ENCODE results near the gene CRMP1. TPM values are rescaled to one million over a fixed set of nuclear protein-coding genes. Genes with fewer than 3 reads are reported as not detected.
"Not testable (repeated sequence)": the region's sequence is repeated elsewhere in the genome, so short reads cannot be mapped to it uniquely, and the experiment has no call there.

Gene CRMP1
- total and polyA plus RNA-seq, 12 donors, result 0.18 to 17.7 (median 4.8) TPM

GRCh38 chr4:5843573-5844530 lies 49.0 kb downstream of the CRMP1 start:
- no peak for TF ChIP-seq POLR2A (IDR thresholded peaks at IDR 0.05)
- TF ChIP-seq CTCF (IDR thresholded peaks at IDR 0.05), result no peak
- 66 to 78% (median 72%) methylated on average over 14 to 18 of the region's 18 CpGs for WGBS, 4 donors
- Histone ChIP-seq H3K36me3 (replicated peaks in 1 of 2) (no peaks in the 10 kb centered on the region), H3K4me3 (no peak overlapping the region), H3K9me3 (replicated peaks in 1 of 3) (no peaks in the 10 kb centered on the region), H3K27me3 (no peaks in the 10 kb centered on the region), H3K27ac (no peak overlapping the region), H3K4me1 (replicated peaks in 1 of 2) (no peaks in the 10 kb centered on the region)
- DNase-seq, result no peak
- intact Hi-C loops (cut with DNase I), result no loop called here

GRCh38 chr4:5842456-5842855 lies 50.4 kb downstream of the CRMP1 start:
- intact Hi-C loops (cut with DNase I), result no loop called here
- Histone ChIP-seq H3K27me3 (no peaks in the 10 kb centered on the region), H3K4me1 (replicated peaks in 1 of 2) (no peaks in the 10 kb centered on the region), H3K4me3 (no peak overlapping the region), H3K27ac (no peak overlapping the region), H3K9me3 (replicated peaks in 1 of 3) (no peaks in the 10 kb centered on the region), H3K36me3 (replicated peaks in 1 of 2) (no peaks in the 10 kb centered on the region)
- DNase-seq, result no peak
- WGBS, 4 donors, result 86 to 95% (median 90%) methylated on average over 4 of the region's 4 CpGs
- TF ChIP-seq POLR2A (IDR thresholded peaks at IDR 0.05) (no peak), CTCF (IDR thresholded peaks at IDR 0.05) (no peak)

DNA sequence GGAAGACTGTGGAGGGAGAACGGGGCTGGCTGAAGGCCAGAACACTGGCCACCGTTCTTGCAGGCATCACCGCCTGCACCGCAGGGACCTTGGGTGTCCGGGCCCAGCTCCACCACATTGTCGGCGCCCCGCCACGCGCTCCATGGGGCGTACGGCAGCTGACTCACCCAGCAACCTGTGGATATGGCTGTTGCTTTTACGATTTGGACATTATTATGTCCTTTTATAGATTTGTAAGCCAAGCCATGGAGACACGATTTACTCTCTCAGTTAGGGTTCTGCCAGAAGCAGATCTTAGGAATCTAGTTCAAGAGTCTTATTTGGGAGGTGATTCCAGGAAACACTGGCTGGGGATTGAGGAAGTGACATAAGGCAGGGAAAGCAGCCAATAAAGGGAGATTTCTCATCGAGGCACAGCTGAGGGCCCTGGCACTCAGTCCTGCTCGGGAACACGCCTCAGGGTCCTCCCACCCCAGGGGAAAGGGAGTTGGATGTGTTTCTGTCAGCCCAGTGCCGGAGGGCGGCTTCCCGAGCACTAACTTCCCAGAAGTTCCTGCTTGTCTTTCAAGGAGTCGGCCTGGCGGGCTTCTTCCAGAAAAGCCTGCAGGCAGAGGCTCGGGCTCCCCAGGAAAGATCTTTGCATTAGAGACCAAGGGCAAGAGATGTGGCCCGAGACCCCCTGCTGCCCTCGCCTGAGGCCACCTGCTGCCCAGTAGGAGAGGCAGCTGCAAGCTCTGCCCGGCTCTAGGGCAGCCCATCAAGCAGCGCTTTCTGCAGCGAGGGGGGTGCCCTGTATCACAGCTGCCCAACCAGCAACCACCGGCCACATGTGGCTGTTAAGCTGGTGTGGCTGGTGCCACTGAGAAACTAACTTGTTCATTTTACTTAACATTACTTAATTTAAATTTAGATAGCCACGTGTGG lies 52.9 kb downstream of the CRMP1 start:
- Histone ChIP-seq H3K4me1 (replicated peaks in 1 of 2) (no peaks in the 10 kb centered on the region), H3K36me3 (replicated peaks in 1 of 2) (no peaks in the 10 kb centered on the region), H3K9me3 (replicated peaks in 1 of 3) (no peaks in the 10 kb centered on the region), H3K4me3 (no peak overlapping the region), H3K27me3 (no peaks in the 10 kb centered on the region), H3K27ac (peak overlapping the region in 2 of 5 donors; percentile 22 to 44)
- WGBS, 4 donors, result 68 to 76% (median 74%) methylated on average over 20 to 30 of the region's 30 CpGs
- intact Hi-C loops (cut with DNase I), result no loop called here
- TF ChIP-seq POLR2A (IDR thresholded peaks at IDR 0.05) (no peak), CTCF (IDR thresholded peaks at IDR 0.05) (no peak)
- peak in 4 of 7 donors; percentile 7 to 32 (median 29) for DNase-seq

DNA sequence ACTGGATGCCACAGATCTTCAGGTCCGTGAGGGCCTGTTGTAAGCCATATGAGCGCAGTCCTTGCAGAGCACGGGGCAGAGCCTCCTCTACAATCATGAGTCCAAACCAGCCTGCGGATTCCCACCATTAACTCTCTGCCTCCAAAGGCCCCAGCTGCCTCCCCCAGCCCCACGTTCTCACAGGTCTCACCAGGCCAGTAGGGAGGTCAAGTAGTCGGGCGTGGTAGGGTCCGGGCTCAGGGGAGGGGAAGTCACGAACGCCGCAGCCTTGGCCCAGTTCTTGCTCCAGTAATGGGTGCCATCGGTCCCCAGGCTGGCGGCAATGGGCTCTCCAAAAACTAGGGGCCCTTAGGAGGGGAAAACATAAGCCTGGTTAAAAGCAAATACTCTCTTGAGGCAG lies 53.6 kb downstream of the CRMP1 start:
- Histone ChIP-seq H3K27me3 (no peaks in the 10 kb centered on the region), H3K4me1 (replicated peaks in 1 of 2) (no peaks in the 10 kb centered on the region), H3K4me3 (no peak overlapping the region), H3K36me3 (replicated peaks in 1 of 2) (no peaks in the 10 kb centered on the region), H3K27ac (peak overlapping the region in 1 of 5 donors; percentile 44), H3K9me3 (replicated peaks in 1 of 3) (no peaks in the 10 kb centered on the region)
- DNase-seq, result no peak
- WGBS, 4 donors, result 79 to 90% (median 87%) methylated on average over 13 of the region's 13 CpGs
- no peak for TF ChIP-seq CTCF (IDR thresholded peaks at IDR 0.05)
- no peak for TF ChIP-seq POLR2A (IDR thresholded peaks at IDR 0.05)
- intact Hi-C loops (cut with DNase I), result no loop called here

DNA sequence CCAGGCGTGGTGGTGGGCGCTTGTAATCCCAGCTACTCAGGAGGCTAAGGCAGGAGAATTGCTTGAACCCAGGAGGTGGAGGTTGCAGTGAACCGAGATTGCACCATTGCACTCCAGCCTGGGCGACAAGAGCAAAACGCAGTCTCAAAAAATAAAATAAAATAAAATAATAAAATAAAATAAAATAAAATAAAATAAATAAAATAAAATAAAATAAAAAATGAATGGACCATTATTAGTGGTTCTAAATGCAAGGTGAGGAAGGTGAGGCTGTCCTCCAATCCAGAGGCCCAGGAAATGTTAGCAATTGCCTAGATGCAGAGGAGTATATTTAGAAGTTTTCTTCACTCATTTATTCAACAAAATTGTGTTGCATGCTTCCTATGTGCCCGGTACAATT lies 55.4 kb downstream of the CRMP1 start:
- H3K36me3 ChIP-seq (replicated peaks in 1 of 2); H3K4me1 ChIP-seq (replicated peaks in 1 of 2); intact Hi-C loops (cut with DNase I); H3K4me3 ChIP-seq; H3K27me3 ChIP-seq; DNase-seq; H3K9me3 ChIP-seq (replicated peaks in 1 of 3); H3K27ac ChIP-seq: not testable (repeated sequence)
- 89 to 95% (median 91%) methylated on average over 6 of the region's 6 CpGs for WGBS, 4 donors

Data from adrenal gland (tissue), 12 donors.